HG03108 (cell line): ENCODE measurements around the gene TUBD1.
A peak's percentile ranks its signal among the peaks of the same experiment; 100 is the strongest.
"Not testable (repeated sequence)": the region's sequence is repeated elsewhere in the genome, so short reads cannot be mapped to it uniquely, and the experiment has no call there.

Source experiments
- ATAC-seq: cut with Tn5 transposase; IDR thresholded peaks from one replicate; pipeline ENCODE4 v1.9.1; 2021; ENCODE audit warnings: moderate library complexity; ENCODE audit not compliant: unreplicated experiment

Gene TUBD1

DNA sequence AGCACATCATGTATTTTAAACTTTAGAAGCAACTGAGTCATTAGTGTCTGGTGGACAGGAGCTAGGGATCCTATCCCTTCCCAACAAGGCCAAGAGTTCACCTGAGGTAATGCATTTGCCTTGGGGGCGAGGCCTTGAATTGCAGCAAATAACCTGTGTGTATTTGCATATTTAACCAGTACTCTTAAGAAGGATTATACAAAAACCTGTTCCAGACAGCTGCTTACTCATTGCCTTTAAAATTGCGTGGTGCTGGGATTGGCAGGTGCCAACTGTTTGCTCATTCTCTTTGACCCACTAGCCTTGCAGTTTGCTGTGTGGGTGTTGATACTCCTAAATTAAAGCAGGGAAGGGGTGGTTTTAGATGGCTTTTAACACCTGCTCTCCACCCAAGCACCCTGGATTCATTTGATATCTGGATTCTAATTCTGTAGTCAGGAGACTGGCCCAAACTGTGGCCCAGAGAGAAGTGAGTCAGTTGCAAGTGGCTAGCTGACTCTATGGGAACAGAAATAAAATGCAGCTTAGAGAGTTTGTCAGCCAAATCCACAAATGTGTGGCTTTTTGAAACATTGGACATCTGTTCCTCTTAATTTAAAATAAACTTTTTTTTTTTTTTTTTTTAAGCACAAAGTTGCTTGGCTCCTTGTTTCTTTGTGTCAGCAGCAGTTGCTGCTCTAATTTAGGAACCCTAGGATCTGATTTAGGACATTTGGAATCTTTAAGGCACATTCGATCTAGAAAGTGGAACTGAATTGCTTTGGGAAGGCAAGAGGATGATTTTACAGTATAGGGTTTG is 46.9 kb downstream of the TUBD1 start:
- peak; percentile 24 for ATAC-seq

- ATAC-seq, result no peak
Observed at GRCh38 chr17:59844884-59845594, 47.7 kb downstream of the TUBD1 start.

- no peak for ATAC-seq
Observed at GRCh38 chr17:59842901-59843652, 49.7 kb downstream of the TUBD1 start.

DNA sequence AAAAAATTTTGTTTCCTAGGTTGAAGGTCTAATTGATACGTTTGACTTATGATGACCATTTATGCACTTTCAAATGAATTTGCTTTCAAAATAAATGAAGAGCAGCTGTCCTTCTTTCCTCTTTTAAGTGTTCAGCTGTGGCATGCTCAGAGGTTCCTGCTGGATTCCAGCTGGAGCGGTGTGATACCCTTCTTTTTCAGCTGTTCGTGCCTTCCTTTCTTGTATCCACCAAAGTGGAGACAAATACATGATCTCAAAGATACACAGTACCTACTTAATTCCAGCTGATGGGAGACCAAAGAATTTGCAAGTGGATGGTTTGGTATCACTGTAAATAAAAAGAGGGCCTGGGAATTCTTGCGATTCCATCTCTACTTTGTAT is 50.9 kb downstream of the TUBD1 start:
- not testable (repeated sequence) for ATAC-seq

- ATAC-seq, result not testable (repeated sequence)
Observed at GRCh38 chr17:59841091-59841881, 51.5 kb downstream of the TUBD1 start.

DNA sequence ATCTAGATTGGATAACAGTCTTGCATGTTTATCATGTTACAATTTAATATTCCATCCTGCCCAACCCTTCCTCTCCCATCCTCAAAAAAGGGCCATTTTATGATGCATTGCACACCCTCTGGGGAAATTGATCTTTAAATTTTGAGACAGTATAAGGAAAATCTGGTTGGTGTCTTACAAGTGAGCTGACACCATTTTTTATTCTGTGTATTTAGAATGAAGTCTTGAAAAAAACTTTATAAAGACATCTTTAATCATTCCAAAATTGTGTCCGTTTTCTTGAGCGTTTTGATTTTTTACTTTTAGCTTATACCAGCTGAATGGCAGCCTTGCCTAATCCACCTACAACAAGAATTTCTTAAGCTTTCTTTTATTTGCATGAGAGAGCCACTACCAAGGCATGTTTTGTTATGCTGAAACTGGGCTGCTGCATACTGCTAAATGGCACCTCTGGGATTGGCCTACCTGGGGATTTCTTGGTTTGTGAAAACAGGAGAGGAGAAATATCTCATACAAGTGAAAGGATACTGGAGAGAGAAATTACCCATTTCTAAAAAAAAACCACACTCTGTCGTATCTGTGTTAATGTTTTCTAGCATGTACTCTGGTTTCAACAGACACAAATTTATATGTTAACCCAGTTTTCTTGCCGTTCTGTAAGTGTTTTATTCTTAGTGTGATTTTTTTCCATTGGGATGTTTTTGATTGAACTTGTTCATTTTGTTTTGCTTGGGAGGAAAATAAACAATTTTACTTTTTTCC is 52.2 kb downstream of the TUBD1 start:
- no peak for ATAC-seq

GRCh38 chr17:59839651-59840328 is 53.0 kb downstream of the TUBD1 start:
- no peak for ATAC-seq

DNA sequence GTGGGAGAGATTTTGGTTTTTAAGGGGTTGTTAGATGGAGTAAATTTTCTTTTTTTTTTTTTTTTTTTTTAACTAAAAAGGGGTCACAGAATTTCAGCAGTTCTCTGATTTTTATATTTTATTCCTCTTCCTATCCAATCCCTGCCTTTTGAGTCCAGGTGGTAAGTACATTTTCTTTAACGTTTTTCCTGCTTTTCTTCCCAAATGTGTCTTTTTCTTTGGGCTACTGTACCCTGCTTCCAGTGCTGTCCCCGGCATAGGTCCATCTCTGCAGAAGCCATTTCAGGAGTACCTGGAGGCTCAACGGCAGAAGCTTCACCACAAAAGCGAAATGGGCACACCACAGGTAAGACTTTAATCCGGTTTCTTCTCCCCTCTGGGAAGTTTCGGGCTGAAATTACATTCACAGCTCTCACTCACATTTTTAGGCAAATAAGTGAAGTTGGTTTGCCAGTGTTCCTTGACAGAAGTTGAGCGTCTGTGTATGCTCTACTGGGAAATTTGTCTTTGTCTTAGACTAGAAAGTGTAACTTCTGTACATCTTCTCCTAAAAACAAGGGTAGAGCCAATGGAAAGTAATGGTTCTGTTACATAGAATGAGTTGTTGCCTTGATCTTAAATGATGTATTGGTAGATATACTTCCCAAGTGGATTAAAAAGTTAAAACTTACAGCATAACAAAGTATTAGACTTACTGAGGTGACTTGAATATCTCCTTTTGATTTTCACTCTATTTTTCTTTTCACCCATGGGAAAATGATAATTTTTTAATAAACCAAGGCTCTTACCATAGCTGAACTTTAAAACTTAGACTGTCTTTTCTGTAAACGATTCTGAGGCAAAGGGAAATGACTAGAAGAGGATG is 54.5 kb downstream of the TUBD1 start:
- ATAC-seq, result no peak

GRCh38 chr17:59837308-59838051 is 55.3 kb downstream of the TUBD1 start:
- peak; percentile 77 for ATAC-seq

DNA sequence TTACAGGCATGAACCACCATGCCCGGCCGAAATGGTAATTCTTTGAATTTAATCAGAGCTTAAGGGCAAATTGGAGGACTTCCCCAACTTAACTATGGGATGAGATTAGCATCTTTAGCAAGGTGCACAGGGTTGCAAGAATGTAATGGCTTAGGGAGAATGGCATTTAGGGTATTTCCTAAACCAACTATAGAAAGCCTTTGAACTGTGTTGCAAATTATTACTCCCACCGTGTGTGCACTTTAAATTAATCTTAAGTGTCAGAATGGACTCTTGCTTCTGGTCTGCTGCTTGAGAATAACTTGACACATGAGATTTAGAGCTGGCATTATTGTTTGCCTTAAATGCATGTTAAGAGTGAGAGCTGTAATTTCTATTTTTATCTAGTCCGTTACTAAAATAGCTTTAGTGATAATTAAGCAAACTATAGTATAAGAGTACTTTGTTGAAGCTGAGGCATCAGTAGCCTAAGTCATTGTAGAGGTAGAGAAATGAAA is 59.8 kb downstream of the TUBD1 start:
- ATAC-seq, result no peak

GRCh38 chr17:59830846-59831486 is 61.8 kb downstream of the TUBD1 start:
- no peak for ATAC-seq

DNA sequence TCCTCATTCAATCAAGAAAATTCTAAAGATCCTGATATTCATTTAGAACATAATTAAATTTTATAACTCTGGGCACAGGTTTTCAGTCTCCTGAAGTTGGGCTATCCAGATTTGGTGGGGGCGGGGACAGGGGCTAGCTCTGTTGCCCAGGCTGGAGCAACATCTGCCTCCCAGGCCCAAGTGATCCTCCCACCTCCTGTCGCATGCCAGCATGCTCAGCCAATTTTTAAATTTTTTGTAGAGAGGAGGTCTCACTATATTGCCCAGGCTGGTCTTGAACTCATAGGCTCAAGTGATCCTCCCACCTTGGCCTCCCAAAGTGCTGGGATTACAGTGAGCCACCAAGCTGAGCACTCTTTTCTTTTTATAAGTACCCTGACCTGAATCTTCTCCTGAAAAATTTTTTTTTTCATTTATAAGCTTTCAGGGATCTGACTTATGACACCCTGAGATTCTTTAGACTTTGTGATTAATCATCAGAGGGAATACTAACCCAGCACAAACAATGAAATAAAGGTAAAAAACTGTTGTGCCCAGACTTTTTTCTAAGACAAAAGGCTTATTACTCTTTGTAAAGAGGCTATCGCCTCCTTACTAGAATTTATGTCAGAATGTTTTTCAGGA is 62.6 kb downstream of the TUBD1 start:
- no peak for ATAC-seq

GRCh38 chr17:59829217-59830006 is 63.3 kb downstream of the TUBD1 start:
- peak; percentile 70 for ATAC-seq

DNA sequence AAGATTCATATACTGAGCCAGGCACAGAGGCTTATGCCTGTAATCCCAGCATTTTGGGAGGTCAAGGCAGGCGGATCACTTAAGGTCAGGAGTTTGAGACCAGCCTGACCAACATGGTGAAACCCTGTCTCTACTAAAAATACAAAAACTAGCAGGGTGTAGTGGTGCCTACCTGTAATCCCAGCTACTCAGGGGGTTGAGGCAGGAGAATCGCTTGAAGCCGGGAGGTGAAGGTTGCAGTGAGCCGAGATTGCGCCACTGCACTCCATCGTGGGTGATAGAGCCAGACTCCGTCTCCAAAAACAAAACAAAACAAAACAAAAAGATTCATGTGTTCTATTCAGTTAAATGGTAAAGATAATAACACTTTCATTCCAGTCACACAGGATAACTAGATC is 63.9 kb downstream of the TUBD1 start:
- ATAC-seq, result not testable (repeated sequence)

DNA sequence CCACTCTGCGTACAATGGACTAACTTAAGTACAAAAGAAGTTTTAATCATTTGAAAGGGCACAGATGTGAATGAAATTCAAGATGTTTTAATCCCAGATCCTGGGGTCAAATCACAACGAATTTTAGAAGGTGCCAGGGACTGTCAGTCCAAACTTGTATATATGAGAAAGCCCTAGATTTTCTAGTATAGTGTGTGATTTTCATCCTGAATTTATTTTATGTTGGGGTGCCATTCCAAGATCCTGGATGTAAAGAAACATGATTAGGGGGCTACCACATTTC is 64.3 kb downstream of the TUBD1 start:
- no peak for ATAC-seq
